ENCODE data around the gene ADGRL4.
"Not testable (repeated sequence)": the region's sequence is repeated elsewhere in the genome, so short reads cannot be mapped to it uniquely, and the experiment has no call there.

Gene ADGRL4

DNA sequence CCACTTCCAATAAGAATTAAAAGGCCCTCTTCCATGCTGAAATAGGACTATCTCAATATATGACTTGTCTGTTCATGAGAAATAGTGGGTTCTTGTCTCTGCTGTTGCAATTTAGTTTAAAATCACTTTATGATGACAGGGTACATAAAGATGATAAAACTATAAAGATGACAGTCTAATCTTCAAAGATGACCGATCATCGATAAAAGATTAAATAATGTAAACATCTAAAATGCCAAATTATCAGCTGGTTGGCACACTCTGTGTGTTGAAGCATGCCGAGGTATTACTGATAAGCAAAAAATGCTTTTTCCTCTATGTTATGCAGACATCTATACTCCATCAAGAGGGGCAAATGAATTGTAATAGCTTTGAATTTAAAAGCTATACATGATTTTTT, 89.5 kb downstream of the ADGRL4 start:
- DNase-seq = no peak

- no peak for DNase-seq
These were observed 92.6 kb downstream of the ADGRL4 start for GRCh38 chr1:78913950-78914349.

DNA sequence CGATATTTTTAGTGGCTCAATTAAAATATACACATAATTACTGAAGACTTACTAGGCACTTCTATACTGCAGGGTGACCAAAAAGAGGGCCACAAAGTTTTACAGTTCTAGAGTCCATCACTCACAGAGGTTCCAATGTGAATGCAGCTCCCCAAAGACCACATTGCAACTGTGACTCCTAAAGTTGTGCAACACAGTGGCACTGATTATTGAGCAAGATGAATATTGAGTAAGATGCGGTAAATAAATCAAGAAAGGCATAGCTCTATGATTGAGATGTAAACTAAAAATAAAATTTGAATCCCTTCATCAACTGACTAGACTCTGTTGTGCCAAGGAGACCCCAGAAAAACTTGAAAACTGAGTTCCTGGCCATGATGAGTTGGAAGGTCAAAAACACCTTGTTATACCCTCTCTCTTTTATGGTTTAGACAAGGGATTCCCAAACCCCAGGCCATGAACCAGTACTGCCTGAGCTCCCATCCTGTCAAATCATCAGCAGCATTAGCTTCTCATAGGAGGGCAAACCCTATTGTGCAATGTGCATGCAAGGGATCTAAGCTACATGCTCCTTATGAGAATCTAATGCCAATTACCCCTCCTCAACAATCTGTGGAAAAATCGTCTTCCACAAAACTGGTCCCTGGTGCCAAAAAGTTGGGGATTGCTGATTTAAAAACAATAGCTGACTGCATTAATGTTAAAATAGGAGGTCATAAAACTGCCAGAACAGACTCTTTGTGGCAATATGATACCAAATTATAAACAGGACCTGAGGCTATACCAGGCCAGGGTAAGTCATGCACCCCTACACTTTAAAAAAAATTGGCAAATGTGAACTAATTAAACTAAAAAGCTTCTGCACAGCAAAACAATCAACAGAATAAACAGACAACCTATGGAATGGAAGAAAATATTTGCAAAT, 94.3 kb downstream of the ADGRL4 start:
- no peak for DNase-seq

GRCh38 chr1:78902641-78903040, 103.9 kb downstream of the ADGRL4 start:
- DNase-seq = no peak

- no peak for DNase-seq
These were observed 111.7 kb downstream of the ADGRL4 start for GRCh38 chr1:78894811-78895210.

DNA sequence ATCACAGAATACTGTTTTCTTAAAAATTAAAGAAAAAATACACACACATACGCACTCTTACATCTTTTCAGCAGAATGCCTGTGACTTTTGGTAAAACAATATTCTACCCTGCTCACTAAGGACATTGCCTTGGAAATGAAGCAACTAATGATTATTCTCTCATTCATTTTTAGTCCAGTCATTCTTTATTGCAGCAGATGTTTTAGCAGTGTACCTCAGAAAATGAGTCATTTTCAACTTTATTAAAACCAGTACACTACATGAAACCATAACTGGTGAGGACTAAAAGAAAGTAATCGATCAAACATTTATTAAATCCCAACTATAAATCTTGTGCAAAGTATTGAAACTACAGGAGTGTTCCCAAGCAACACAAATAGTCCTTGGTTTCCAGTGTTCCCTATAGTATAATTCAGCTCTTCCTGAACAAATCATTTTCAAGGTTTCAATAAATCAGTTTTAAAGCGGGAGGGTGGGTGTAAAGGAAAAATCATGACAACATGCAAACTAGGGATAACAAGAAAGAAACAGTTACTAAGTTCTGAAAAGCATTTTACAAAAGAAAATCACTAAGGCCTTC, 114.2 kb downstream of the ADGRL4 start:
- DNase-seq = no peak

DNA sequence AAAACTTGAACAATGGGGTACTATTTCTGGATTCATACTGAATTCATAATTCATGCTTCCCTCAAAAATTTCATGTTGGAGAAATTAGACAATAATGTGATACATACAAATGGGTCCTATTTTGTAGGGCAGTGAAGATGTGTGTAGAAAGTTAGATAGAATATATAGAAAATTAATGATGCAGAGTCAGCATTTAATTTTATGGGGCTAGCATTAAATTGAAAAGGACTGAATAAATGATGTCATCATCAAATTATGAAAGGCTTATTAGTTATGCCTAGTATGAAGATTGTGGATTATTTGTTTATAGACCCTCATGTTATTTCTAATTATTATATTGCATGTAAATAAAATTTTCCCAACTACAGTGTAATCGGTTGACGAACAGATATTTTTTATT, 119.1 kb downstream of the ADGRL4 start:
- DNase-seq = no peak

GRCh38 chr1:78884685-78885452, 121.7 kb downstream of the ADGRL4 start:
- no peak for DNase-seq

- DNase-seq = no peak
These were observed 126.3 kb downstream of the ADGRL4 start for GRCh38 chr1:78880223-78880622.

GRCh38 chr1:78875986-78876385, 130.5 kb downstream of the ADGRL4 start:
- not testable (repeated sequence) for DNase-seq

DNA sequence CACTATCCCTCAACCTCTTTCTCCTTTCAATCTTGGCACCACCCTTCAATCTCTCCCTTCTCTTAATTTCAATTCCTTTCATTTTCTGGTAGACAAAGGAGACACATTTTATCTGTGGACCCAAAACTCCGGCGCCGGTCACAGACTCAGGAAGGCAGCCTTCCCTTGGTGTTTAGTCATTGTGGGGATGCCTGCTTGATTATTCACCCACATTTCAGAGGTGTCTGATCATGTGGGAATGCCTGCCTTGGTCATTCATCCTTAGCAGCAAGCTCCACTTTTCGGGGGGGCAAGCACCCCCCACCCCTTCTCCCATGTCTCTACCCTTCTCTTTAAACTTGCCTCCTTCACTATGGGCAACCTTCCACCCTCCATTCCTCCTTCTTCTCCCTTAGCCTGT, 133.7 kb downstream of the ADGRL4 start:
- DNase-seq = not testable (repeated sequence)

- DNase-seq = no peak
These were observed 135.3 kb downstream of the ADGRL4 start for GRCh38 chr1:78871249-78871648.

DNA sequence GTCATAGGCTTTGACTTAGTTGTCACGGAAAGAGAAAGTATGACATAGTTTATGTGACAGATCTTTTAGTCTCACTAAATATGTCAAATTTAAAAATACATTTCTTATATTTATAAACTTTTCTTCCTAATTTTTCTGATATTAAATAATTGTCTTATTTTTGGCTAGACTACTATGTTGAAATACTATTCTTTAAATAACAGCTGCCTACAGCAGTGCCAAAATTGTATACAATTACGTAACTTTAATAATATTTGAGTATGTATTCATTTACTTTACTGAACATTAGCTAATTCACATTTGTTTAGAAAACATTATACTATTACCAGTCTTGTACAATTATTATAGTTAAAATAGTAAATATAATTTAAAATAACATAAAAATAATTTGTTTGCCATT, 137.4 kb downstream of the ADGRL4 start:
- DNase-seq = no peak

DNA sequence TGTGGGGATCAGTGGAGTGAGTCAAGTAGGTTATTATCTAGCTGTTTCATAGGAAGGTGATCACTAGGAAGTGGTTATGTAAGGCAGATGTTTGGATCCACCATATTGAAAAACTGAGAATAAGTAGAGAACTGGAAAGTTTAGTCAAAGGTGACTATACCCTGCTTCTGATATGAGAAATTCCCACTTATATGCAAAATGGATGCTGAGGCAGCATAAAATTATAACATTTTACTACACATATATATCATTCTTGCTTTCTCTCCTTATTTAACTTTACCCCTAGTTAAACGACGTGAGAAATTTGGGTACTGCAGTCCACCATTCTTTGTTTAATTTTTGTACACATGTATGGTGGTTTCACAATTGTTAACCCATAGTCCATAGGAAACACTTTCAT, 142.4 kb downstream of the ADGRL4 start:
- no peak for DNase-seq

DNA sequence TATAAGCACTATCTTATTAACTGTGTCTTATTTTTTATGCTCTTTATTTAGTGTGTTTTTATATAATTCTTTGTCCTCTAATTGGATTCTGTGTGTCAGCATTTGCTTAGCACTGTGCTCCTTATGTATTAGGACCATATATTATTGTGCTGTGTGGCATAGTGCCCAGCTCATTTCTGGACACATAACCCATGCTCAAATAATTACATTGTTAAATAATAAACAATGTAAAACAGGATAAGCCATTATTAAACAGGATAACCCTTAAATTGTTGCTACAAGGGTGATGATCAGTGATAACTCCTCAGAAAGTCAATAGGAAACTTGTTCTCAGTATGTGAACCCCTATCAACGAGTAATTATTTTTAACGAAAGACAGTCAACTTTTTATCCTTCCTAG, 150.4 kb downstream of the ADGRL4 start:
- DNase-seq = no peak

DNA sequence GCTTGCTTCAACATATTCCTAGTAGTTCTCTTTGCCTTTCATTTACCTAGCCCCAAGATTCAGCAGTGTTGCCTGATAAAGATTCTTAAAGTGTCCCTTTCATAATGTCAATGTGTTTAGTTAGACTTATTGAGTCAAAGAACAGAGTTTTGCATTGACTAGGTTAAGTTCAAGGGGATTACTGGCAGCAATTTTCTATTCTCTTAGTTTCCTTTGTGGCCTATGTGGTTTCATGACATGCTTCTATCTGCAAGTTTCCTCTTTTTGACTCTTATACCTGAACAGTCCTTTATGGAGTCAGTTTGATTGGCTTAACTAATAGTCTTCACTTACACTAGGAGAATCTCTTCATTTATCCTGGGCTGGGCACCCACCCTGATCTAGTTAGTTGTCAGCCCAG, 151.3 kb downstream of the ADGRL4 start:
- DNase-seq = no peak

- no peak for DNase-seq
These were observed 152.0 kb downstream of the ADGRL4 start for GRCh38 chr1:78854556-78854955.

DNA sequence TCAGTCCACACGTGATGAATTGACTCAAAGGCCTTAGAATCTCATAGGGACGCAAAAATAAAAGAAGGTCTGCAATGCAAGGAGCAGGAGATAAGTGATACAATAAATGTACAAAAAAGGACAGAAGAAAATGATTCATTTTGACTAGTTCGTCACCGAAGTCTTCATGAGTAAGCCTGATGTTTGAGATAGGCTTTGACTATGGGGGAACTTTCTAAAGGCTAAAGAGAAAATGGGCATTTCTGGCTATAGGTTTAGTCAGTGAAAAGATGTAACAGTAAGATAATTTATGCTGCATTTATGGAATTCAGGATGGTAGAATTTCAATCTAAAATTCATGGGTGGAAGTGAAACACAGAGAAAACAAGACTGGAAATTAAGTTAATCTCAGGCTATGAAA, 163.0 kb downstream of the ADGRL4 start:
- DNase-seq = no peak

- DNase-seq = no peak
These were observed 163.4 kb downstream of the ADGRL4 start for GRCh38 chr1:78843111-78843510.

DNA sequence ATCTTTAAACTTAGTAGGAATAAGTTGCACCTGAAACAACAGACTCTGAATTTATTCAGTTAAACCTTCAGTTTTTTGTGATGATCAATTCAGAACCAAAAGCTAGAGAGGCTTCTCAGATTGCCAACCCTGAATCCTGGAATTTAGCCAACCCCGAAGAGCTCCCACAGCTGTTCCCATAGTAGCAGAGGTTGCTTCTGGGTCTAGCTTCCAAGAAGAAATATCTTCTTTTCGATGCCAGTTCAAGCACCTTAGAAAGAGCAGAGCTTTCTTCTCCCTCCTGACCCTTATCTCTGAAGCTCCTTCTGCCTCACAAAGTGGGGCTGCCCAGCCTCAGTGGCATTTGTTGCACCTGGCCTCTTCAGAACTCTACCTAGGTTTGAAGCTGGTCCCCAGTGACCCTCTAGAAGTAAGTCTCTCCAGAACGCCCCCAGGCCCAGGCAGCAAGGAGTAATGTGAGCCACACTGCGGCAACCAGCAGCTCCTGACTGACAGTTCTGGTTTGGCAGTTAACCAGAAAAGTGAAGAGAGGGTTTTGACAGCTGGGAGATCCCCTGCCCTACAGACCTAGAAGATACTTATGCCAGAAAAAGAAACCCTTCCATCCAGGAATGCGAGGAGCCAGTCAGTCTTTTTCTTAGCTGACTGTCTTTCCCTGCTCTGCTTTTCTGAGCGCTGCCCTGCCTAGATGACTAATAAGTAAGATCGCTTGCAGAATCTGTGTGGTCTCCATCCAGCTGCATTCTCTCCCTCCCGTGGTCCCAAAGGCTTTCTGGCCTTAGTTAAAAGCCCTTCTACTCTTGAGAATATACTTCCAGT, 165.9 kb downstream of the ADGRL4 start:
- no peak for DNase-seq

All from cerebellar nuclear complex (tissue), 1 donor.